PC-3 (cell line): ENCODE measurements around the gene MLST8. TPM values are rescaled to one million over a fixed set of nuclear protein-coding genes. Genes with fewer than 3 reads are reported as not detected.

ENCODE experiments used
- ATAC-seq: fragments of 200-7000 bp; cut with Tn5 transposase; 2 replicates; pipeline ENCODE4 v1.9.1; 2020; ENCODE audit warnings: mild to moderate bottlenecking, moderate library complexity
- BruUV-seq: library from RNA; stranded (reverse); fragments of 400-500 nt; replicated peaks from 2 replicates; lab custom pipeline; 2021; lab: Mats Ljungman, UMichigan
- CTCF ChIA-PET: fragments of 300-600 bp; sonication (Branson Sonifier 250); formaldehyde crosslinking; loops from one replicate; lab custom pipeline; 2022; ENCODE audit warnings: antibody characterized with exemption; lab: Charles Lee
- POLR2A ChIA-PET: fragments of 300-600 bp; sonication (Branson Sonifier 250); formaldehyde crosslinking; loops from one replicate; lab custom pipeline; 2022; ENCODE audit warnings: antibody characterized with exemption; ENCODE audit not compliant: unreplicated experiment; lab: Charles Lee
- DNase-seq: peaks from one replicate; pipeline ENCODE4 v3.0.0-alpha.2; 2015
- H2AFZ ChIP-seq: fragments of 300-600 bp; sonication (generic); 2 replicates; pipeline ENCODE4 v1.6.0; 2016; ENCODE audit warnings: antibody characterized with exemption, low read length
- H3F3A ChIP-seq: fragments of 300-600 bp; sonication (generic); one replicate; pipeline ENCODE4 v1.6.0; 2017; ENCODE audit warnings: antibody characterized with exemption, low read length, control low read depth, mild to moderate bottlenecking; ENCODE audit not compliant: unreplicated experiment
- H3K27ac ChIP-seq: fragments of 300-600 bp; sonication (generic); 2 replicates; pipeline ENCODE4 v1.5.1; 2016; ENCODE audit warnings: mild to moderate bottlenecking, low read length
- H3K27me3 ChIP-seq: fragments of 300-600 bp; sonication (generic); 2 replicates; pipeline ENCODE4 v1.6.1; 2016; ENCODE audit warnings: low read length, mixed read lengths
- H3K36me3 ChIP-seq: fragments of 300-600 bp; sonication (generic); 2 replicates; pipeline ENCODE4 v1.6.1; 2016; ENCODE audit warnings: low read depth, mixed run types, low read length, mixed read lengths
- H3K4me1 ChIP-seq: fragments of 300-600 bp; sonication (generic); 2 replicates; pipeline ENCODE4 v1.5.1; 2016; ENCODE audit warnings: low read length; ENCODE audit not compliant: insufficient read depth
- H3K4me2 ChIP-seq: fragments of 300-600 bp; sonication (generic); 2 replicates; pipeline ENCODE4 v1.6.0; 2016; ENCODE audit warnings: low read length
- H3K4me3 ChIP-seq: fragments of 300-600 bp; sonication (generic); 2 replicates; pipeline ENCODE4 v1.5.1; 2016; ENCODE audit warnings: mild to moderate bottlenecking, low read length, mixed read lengths
- H3K79me2 ChIP-seq: fragments of 300-600 bp; sonication (generic); 2 replicates; pipeline ENCODE4 v1.6.1; 2017; ENCODE audit warnings: low read length, mixed read lengths
- H3K9ac ChIP-seq: fragments of 300-600 bp; sonication (generic); 2 replicates; pipeline ENCODE4 v1.6.0; 2016; ENCODE audit warnings: mild to moderate bottlenecking, low read length
- H3K9me2 ChIP-seq: fragments of 300-600 bp; sonication (generic); replicated peaks from 2 replicates; pipeline ENCODE4 v1.6.1; 2016; ENCODE audit warnings: mixed run types, low read length, mixed read lengths
- H3K9me3 ChIP-seq: fragments of 300-600 bp; sonication (generic); 2 replicates; pipeline ENCODE4 v1.6.1; 2016; ENCODE audit warnings: low read length, mixed read lengths
- H4K20me1 ChIP-seq: fragments of 300-600 bp; sonication (generic); 2 replicates; pipeline ENCODE4 v1.6.1; 2016; ENCODE audit warnings: low read length, mixed read lengths
- CTCF ChIP-seq: fragments of 300-600 bp; sonication (generic); conservative IDR thresholded peaks from 2 replicates; pipeline ENCODE4 v1.5.1; 2017; ENCODE audit warnings: antibody characterized with exemption, low read depth, mild to moderate bottlenecking, low read length
- EZH2 ChIP-seq: fragments of 300-600 bp; sonication (generic); IDR thresholded peaks from one replicate; pipeline ENCODE4 v1.6.1; 2017; ENCODE audit warnings: antibody characterized with exemption, mild to moderate bottlenecking, low read length; ENCODE audit not compliant: unreplicated experiment
- EZH2phosphoT487 ChIP-seq: fragments of 300-600 bp; sonication (generic); IDR thresholded peaks from 2 replicates; pipeline ENCODE4 v1.6.1; 2018; ENCODE audit warnings: mild to moderate bottlenecking, antibody characterized with exemption, low read length, borderline replicate concordance
- intact Hi-C: fragments of 100-400 bp; cut with micrococcal nuclease; formaldehyde crosslinking; loops from 2 replicates; pipeline ENCODE4 v1.9.0; 2023
- total RNA-seq: library from RNA; depleted of rRNA; stranded (reverse); fragments of >200 nt; gene quantifications from 2 replicates; pipeline ENCODE4 v1.2.3, GENCODE V29; 2014

MLST8 gene
- total RNA-seq, 1 experiment from 2014 or later, result 63.3 TPM

- no peak for TF ChIP-seq EZH2phosphoT487
- TF ChIP-seq EZH2, result no peak
- no peak for TF ChIP-seq CTCF
- ChIA-PET POLR2A (no interaction called here), CTCF (no interaction called here)
- Histone ChIP-seq H3K4me2 (no peak overlapping the region), H3K27ac (no peak overlapping the region), H2AFZ (no peak overlapping the region), H3K9me3 (no peaks in the 10 kb centered on the region), H3F3A (no peaks in the 10 kb centered on the region), H3K79me2 (no peaks in the 10 kb centered on the region), H3K4me3 (no peak overlapping the region), H3K4me1 (no peaks in the 10 kb centered on the region), H3K9me2 (no peaks in the 10 kb centered on the region), H4K20me1 (no peaks in the 10 kb centered on the region), H3K9ac (no peak overlapping the region), H3K36me3 (no peaks in the 10 kb centered on the region), H3K27me3 (no peaks in the 10 kb centered on the region)
- ATAC-seq (no peak), DNase-seq (no peak)
- intact Hi-C loops, result no loop called here
- no TSS peak for BruUV-seq
These were observed 26.1 kb upstream of the MLST8 start for GRCh38 chr16:2179107-2179501.

- Histone ChIP-seq H3K4me2 (no peak overlapping the region), H3K9ac (no peak overlapping the region), H3K4me3 (no peak overlapping the region), H3K27ac (no peak overlapping the region), H3F3A (no peaks in the 10 kb centered on the region), H3K9me3 (no peaks in the 10 kb centered on the region), H3K27me3 (no peaks in the 10 kb centered on the region), H3K4me1 (no peaks in the 10 kb centered on the region), H4K20me1 (no peaks in the 10 kb centered on the region), H3K36me3 (no peaks in the 10 kb centered on the region), H2AFZ (no peak overlapping the region), H3K79me2 (no peaks in the 10 kb centered on the region), H3K9me2 (no peaks in the 10 kb centered on the region)
- POLR2A ChIA-PET, result no interaction called here
- CTCF ChIA-PET, result no interaction called here
- no peak for ATAC-seq
- intact Hi-C loops, result no loop called here
- no TSS peak for BruUV-seq
- no peak for DNase-seq
- no peak for TF ChIP-seq EZH2phosphoT487
- TF ChIP-seq CTCF, result no peak
- no peak for TF ChIP-seq EZH2
These were observed 25.7 kb upstream of the MLST8 start for GRCh38 chr16:2179576-2179975.

GRCh38 chr16:2180461-2180860, 24.8 kb upstream of the MLST8 start:
- H3K9ac ChIP-seq, result no peak overlapping the region
- DNase-seq (no peak), ATAC-seq (no peak)
- H3K27me3 ChIP-seq, result no peaks in the 10 kb centered on the region
- H3K79me2 ChIP-seq, result no peaks in the 10 kb centered on the region
- no peaks in the 10 kb centered on the region for H3K36me3 ChIP-seq
- CTCF ChIA-PET, result no interaction called here
- no peak overlapping the region for H3K27ac ChIP-seq
- H4K20me1 ChIP-seq, result no peaks in the 10 kb centered on the region
- no peaks in the 10 kb centered on the region for H3F3A ChIP-seq
- BruUV-seq, result no TSS peak
- no peaks in the 10 kb centered on the region for H3K4me1 ChIP-seq
- POLR2A ChIA-PET, result no interaction called here
- no peak overlapping the region for H3K4me2 ChIP-seq
- H3K4me3 ChIP-seq, result no peak overlapping the region
- intact Hi-C loops, result no loop called here
- TF ChIP-seq CTCF (no peak), EZH2phosphoT487 (no peak), EZH2 (no peak)
- no peak overlapping the region for H2AFZ ChIP-seq
- no peaks in the 10 kb centered on the region for H3K9me2 ChIP-seq
- no peaks in the 10 kb centered on the region for H3K9me3 ChIP-seq
